WTC11 (cell line): ENCODE data around the gene ATF4. TPM values are rescaled to one million over a fixed set of nuclear protein-coding genes. Genes with fewer than 3 reads are reported as not detected.

ENCODE experiments used
- ATAC-seq: fragments of 200-7000 bp; cut with Tn5 transposase; 2 replicates; pipeline ENCODE4 v1.10.0; 2021; ENCODE audit warnings: mild to moderate bottlenecking, moderate library complexity
- CTCF ChIA-PET: fragments of 300-600 bp; sonication (Branson Sonifier 250); formaldehyde crosslinking; loops from one replicate; lab custom pipeline; 2021; ENCODE audit warnings: antibody characterized with exemption; lab: Charles Lee
- POLR2A ChIA-PET: fragments of 350-600 bp; sonication (Branson Sonifier 250); formaldehyde crosslinking; loops from one replicate; lab custom pipeline; 2021; ENCODE audit warnings: antibody characterized with exemption; lab: Charles Lee
- DNase-seq: peaks from one replicate; pipeline ENCODE4 v3.0.0; 2021; ENCODE audit warnings: low spot score
- H3K27ac Mint-ChIP-seq: 2 replicates; pipeline ENCODE4 v1.8.0; 2021; ENCODE audit warnings: mixed read lengths
- H3K27me3 Mint-ChIP-seq: 2 replicates; pipeline ENCODE4 v1.8.0; 2021; ENCODE audit warnings: low read depth, mild to moderate bottlenecking, moderate library complexity, mixed read lengths
- H3K36me3 Mint-ChIP-seq: 2 replicates; pipeline ENCODE4 v1.8.0; 2021; ENCODE audit warnings: mixed read lengths
- H3K4me1 Mint-ChIP-seq: 2 replicates; pipeline ENCODE4 v1.8.0; 2022; ENCODE audit warnings: mixed read lengths
- H3K4me3 Mint-ChIP-seq: 2 replicates; pipeline ENCODE4 v1.8.0; 2021; ENCODE audit warnings: mild to moderate bottlenecking, moderate library complexity, mixed read lengths
- H3K9me3 Mint-ChIP-seq: 2 replicates; pipeline ENCODE4 v1.8.0; 2021; ENCODE audit warnings: mixed read lengths
- FOXK1 ChIP-seq: sonication (generic); formaldehyde crosslinking; IDR thresholded peaks from 2 replicates; pipeline ENCODE4 v1.8.0; 2022; ENCODE audit warnings: mild to moderate bottlenecking, moderate library complexity, missing genetic modification reagents
- HMGA2 ChIP-seq: fragments of 250-450 bp; sonication (Bioruptor Pico); IDR thresholded peaks from 2 replicates; pipeline ENCODE4 v1.4.0; 2021; ENCODE audit warnings: mild to moderate bottlenecking, moderate library complexity
- IRF2 ChIP-seq: sonication (generic); formaldehyde crosslinking; IDR thresholded peaks from 2 replicates; pipeline ENCODE4 v1.8.0; 2022; ENCODE audit warnings: low read depth, missing genetic modification reagents, borderline replicate concordance
- NR3C1 ChIP-seq: sonication (generic); formaldehyde crosslinking; conservative IDR thresholded peaks from 2 replicates; pipeline ENCODE4 v1.8.1; 2023; ENCODE audit warnings: low read depth, mild to moderate bottlenecking, missing genetic modification reagents
- SMAD4 ChIP-seq: sonication (generic); formaldehyde crosslinking; IDR thresholded peaks from 2 replicates; pipeline ENCODE4 v1.8.0; 2022; ENCODE audit warnings: mild to moderate bottlenecking, missing genetic modification reagents
- ZNF416 ChIP-seq: fragments of 250-450 bp; sonication (Bioruptor Pico); IDR thresholded peaks from 2 replicates; pipeline ENCODE4 v1.9.0; 2021; ENCODE audit warnings: mild to moderate bottlenecking, inconsistent platforms
- total RNA-seq: library from RNA; stranded (reverse); gene quantifications from 3 replicates; pipeline ENCODE4 v1.2.3, GENCODE V29; 2021
- TF ChIP-seq, protein P1 (sequence below): sonication (generic); formaldehyde crosslinking; IDR thresholded peaks from 2 replicates; pipeline ENCODE4 v1.8.1; 2023; ENCODE audit warnings: mild to moderate bottlenecking, missing genetic modification reagents
- TF ChIP-seq, protein P2 (sequence below): sonication (generic); formaldehyde crosslinking; IDR thresholded peaks from 2 replicates; pipeline ENCODE4 v1.8.0; 2022; ENCODE audit warnings: mild to moderate bottlenecking, missing genetic modification reagents
- TF ChIP-seq, protein P3 (sequence below): sonication (generic); formaldehyde crosslinking; IDR thresholded peaks from 2 replicates; pipeline ENCODE4 v1.8.1; 2023; ENCODE audit warnings: mild to moderate bottlenecking, missing genetic modification reagents, moderate library complexity
- TF ChIP-seq, protein P4 (sequence below): sonication (generic); formaldehyde crosslinking; IDR thresholded peaks from 2 replicates; pipeline ENCODE4 v1.8.1; 2023; ENCODE audit warnings: mild to moderate bottlenecking, missing genetic modification reagents, moderate library complexity
- TF ChIP-seq, protein P5 (sequence below): fragments of 250-450 bp; sonication (Bioruptor Pico); conservative IDR thresholded peaks from 2 replicates; pipeline ENCODE4 v1.9.0; 2021; ENCODE audit warnings: mild to moderate bottlenecking
- TF ChIP-seq, protein P6 (sequence below): sonication (generic); formaldehyde crosslinking; IDR thresholded peaks from 2 replicates; pipeline ENCODE4 v1.8.1; 2022; ENCODE audit warnings: low read depth, mild to moderate bottlenecking, moderate library complexity, missing genetic modification reagents, borderline replicate concordance
- TF ChIP-seq, protein P7 (sequence below): sonication (generic); formaldehyde crosslinking; IDR thresholded peaks from 2 replicates; pipeline ENCODE4 v1.8.0; 2022; ENCODE audit warnings: mild to moderate bottlenecking, missing genetic modification reagents

ATF4 gene
- total RNA-seq, 1 experiment from 2014 or later = 460 TPM

DNA sequence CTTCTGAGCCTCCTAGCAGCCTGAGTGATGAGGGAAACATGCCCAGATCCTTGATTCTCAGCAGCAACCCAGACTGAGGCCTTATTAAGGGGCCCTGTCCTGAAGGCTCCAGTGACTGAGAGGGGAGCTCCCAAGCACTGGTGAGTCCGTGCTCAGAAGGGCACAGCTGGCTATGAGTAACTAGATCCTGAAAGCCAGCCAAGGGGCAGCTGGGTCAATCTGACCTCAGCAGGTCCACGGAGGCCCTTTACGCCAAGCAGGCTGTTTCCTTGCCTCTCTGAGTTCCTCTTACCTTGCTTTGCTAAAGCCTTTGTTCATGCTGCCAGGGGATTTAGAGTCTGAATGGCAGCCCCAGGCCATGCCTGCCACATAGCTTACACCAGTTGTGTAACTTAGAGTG, 37.6 kb upstream of the ATF4 start:
- TF ChIP-seq IRF2 (CRISPR knock-in tag) = no peak
- TF ChIP-seq FOXK1 (CRISPR knock-in tag) = no peak
- TF ChIP-seq, protein P1, sequence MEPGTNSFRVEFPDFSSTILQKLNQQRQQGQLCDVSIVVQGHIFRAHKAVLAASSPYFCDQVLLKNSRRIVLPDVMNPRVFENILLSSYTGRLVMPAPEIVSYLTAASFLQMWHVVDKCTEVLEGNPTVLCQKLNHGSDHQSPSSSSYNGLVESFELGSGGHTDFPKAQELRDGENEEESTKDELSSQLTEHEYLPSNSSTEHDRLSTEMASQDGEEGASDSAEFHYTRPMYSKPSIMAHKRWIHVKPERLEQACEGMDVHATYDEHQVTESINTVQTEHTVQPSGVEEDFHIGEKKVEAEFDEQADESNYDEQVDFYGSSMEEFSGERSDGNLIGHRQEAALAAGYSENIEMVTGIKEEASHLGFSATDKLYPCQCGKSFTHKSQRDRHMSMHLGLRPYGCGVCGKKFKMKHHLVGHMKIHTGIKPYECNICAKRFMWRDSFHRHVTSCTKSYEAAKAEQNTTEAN = no peak
- TF ChIP-seq, protein P2, sequence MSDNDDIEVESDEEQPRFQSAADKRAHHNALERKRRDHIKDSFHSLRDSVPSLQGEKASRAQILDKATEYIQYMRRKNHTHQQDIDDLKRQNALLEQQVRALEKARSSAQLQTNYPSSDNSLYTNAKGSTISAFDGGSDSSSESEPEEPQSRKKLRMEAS (CRISPR knock-in tag) = no peak
- DNase-seq (no peak), ATAC-seq (no peak)
- no peaks in the 10 kb centered on the region for H3K4me1 Mint-ChIP-seq
- H3K9me3 Mint-ChIP-seq = no peaks in the 10 kb centered on the region
- H3K27ac Mint-ChIP-seq = no peak overlapping the region
- no peaks in the 10 kb centered on the region; the same call in 1 of the 2 replicates for H3K27me3 Mint-ChIP-seq
- POLR2A ChIA-PET = interaction anchor here (0.6 kb wide), 1 partner anchor 58 kb away, joined by 3 read pairs; no protein-coding TSS in a partner anchor
- H3K4me3 Mint-ChIP-seq = no peak overlapping the region
- CTCF ChIA-PET = interaction anchor here (1.4 to 1.9 kb wide), 5 partner anchors 11 to 46 kb away, joined by 4 to 6 read pairs (median 5); partner anchors contain the start of gene MIEF1
- no peaks in the 10 kb centered on the region for H3K36me3 Mint-ChIP-seq

DNA sequence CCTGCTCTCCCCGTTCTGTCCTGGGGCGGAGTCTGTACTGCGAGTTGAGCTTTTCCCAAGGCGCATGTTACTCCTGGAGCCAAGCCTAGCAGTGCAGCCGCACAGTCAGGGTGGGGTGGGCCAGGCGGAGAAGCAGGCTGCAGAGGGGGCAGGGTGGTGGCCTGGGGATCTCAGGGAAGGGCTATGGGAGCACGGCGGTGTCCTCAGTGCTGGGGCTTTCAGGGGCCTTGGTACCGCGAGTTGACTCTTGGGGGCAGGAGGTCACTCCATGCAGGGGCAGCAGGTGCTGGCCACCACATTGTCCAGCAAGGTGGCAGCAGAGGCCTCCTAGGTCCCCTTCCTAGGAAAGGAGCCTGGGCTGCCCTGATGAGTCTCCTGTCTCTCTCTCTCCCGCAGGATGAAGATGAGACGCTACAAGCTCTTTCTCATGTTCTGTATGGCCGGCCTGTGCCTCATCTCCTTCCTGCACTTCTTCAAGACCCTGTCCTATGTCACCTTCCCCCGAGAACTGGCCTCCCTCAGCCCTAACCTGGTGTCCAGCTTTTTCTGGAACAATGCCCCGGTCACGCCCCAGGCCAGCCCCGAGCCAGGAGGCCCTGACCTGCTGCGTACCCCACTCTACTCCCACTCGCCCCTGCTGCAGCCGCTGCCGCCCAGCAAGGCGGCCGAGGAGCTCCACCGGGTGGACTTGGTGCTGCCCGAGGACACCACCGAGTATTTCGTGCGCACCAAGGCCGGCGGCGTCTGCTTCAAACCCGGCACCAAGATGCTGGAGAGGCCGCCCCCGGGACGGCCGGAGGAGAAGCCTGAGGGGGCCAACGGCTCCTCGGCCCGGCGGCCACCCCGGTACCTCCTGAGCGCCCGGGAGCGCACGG, 33.2 kb upstream of the ATF4 start:
- POLR2A ChIA-PET = interaction anchor here (1.1 to 1.2 kb wide), 2 partner anchors 15 to 41 kb away, joined by 3 read pairs; partner anchors contain the start of gene MIEF1
- Mint-ChIP-seq H3K36me3 (no peaks in the 10 kb centered on the region), H3K27me3 (no peaks in the 10 kb centered on the region; the same call in 1 of the 2 replicates), H3K27ac (no peak overlapping the region), H3K4me3 (no peak overlapping the region), H3K4me1 (peaks cover 8% of the 10 kb centered on the region), H3K9me3 (no peaks in the 10 kb centered on the region)
- DNase-seq (no peak), ATAC-seq (no peak)
- TF ChIP-seq HMGA2 (CRISPR knock-in tag) = no peak
- no peak for TF ChIP-seq SMAD4
- TF ChIP-seq, protein P3, sequence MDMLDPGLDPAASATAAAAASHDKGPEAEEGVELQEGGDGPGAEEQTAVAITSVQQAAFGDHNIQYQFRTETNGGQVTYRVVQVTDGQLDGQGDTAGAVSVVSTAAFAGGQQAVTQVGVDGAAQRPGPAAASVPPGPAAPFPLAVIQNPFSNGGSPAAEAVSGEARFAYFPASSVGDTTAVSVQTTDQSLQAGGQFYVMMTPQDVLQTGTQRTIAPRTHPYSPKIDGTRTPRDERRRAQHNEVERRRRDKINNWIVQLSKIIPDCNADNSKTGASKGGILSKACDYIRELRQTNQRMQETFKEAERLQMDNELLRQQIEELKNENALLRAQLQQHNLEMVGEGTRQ = no peak
- TF ChIP-seq, protein P4, sequence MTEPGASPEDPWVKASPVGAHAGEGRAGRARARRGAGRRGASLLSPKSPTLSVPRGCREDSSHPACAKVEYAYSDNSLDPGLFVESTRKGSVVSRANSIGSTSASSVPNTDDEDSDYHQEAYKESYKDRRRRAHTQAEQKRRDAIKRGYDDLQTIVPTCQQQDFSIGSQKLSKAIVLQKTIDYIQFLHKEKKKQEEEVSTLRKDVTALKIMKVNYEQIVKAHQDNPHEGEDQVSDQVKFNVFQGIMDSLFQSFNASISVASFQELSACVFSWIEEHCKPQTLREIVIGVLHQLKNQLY (CRISPR knock-in tag) = no peak
- TF ChIP-seq, protein P5, sequence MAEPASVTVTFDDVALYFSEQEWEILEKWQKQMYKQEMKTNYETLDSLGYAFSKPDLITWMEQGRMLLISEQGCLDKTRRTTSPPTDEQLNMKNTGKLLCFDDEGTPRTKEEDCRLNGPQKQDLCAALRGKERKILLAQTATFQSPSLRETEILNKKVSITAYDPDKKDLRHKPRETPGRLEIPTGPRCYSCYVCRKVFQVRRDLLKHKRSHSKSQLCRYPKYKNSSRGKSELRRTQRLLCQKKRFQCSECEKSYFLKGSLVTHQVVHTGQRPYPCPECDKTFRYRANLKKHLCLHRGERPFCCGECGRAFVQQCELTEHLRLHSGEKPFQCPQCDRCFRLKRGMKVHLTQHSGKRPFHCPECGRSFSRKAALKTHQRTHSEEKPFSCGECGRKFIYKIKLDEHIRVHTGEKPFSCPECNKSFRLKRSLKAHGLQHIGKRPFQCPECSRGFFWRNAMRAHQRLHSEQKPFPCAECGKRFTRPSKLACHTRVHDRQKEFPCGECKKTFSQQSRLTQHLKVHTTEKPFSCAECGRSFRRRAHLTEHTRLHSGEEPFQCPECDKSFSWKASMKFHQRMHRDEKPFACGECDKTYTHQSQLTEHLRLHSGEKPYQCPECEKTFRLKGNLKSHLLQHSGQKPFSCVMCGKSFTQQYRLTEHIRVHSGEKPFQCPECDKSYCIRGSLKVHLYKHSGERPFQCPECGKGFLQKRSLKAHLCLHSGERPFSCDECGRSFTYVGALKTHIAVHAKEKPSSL (CRISPR knock-in tag) = no peak
- TF ChIP-seq NR3C1 = no peak
- no peak for TF ChIP-seq IRF2 (CRISPR knock-in tag)
- TF ChIP-seq, protein P6, sequence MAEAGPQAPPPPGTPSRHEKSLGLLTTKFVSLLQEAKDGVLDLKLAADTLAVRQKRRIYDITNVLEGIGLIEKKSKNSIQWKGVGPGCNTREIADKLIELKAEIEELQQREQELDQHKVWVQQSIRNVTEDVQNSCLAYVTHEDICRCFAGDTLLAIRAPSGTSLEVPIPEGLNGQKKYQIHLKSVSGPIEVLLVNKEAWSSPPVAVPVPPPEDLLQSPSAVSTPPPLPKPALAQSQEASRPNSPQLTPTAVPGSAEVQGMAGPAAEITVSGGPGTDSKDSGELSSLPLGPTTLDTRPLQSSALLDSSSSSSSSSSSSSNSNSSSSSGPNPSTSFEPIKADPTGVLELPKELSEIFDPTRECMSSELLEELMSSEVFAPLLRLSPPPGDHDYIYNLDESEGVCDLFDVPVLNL (CRISPR knock-in tag) = no peak
- TF ChIP-seq ZNF416 (CRISPR knock-in tag) = no peak
- TF ChIP-seq, protein P7, sequence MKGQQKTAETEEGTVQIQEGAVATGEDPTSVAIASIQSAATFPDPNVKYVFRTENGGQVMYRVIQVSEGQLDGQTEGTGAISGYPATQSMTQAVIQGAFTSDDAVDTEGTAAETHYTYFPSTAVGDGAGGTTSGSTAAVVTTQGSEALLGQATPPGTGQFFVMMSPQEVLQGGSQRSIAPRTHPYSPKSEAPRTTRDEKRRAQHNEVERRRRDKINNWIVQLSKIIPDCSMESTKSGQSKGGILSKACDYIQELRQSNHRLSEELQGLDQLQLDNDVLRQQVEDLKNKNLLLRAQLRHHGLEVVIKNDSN (CRISPR knock-in tag) = no peak
- TF ChIP-seq, all 79 proteins: peak for 0
- CTCF ChIA-PET = interaction anchor here (1.1 to 2.0 kb wide), 3 partner anchors 9 to 42 kb away, joined by 4 to 7 read pairs (median 4); no protein-coding TSS in a partner anchor
